DND-41 (cell line): ENCODE results near the gene PSG2.
A peak's percentile ranks its signal among the peaks of the same experiment; 100 is the strongest.
"Not testable (repeated sequence)": the region's sequence is repeated elsewhere in the genome, so short reads cannot be mapped to it uniquely, and the experiment has no call there.

Experiments used
- ATAC-seq: fragments of 200-7000 bp; cut with Tn5 transposase; 3 replicates; pipeline ENCODE4 v1.9.1; 2021; ENCODE audit warnings: low read depth; ENCODE audit not compliant: insufficient read depth
- DNase-seq: peaks from one replicate; pipeline ENCODE4 v3.0.0-alpha.2; 2020
- H2AFZ ChIP-seq: 2 replicates; pipeline ENCODE4 v1.6.0; 2012; ENCODE audit warnings: low read depth, low read length
- H3K27ac ChIP-seq: 2 replicates; pipeline ENCODE4 v1.5.1; 2012; ENCODE audit warnings: low read length, inconsistent platforms
- H3K27me3 ChIP-seq: fragments of 200-600 bp; sonication (generic); 2 replicates; pipeline ENCODE4 v1.6.0; 2012; ENCODE audit warnings: low read length, mild to moderate bottlenecking, inconsistent platforms; ENCODE audit not compliant: insufficient read depth, poor library complexity
- H3K36me3 ChIP-seq: 2 replicates; pipeline ENCODE4 v1.5.1; 2012; ENCODE audit warnings: low read length, inconsistent platforms; ENCODE audit not compliant: insufficient read depth
- H3K4me1 ChIP-seq: 2 replicates; pipeline ENCODE4 v1.5.1; 2012; ENCODE audit warnings: mild to moderate bottlenecking, low read length; ENCODE audit not compliant: insufficient read depth
- H3K4me2 ChIP-seq: 2 replicates; pipeline ENCODE4 v1.6.0; 2012; ENCODE audit warnings: mild to moderate bottlenecking, moderate library complexity, low read length, inconsistent platforms; ENCODE audit not compliant: insufficient read depth
- H3K4me3 ChIP-seq, 2 experiments: fragments of 200-600 bp in 1 of 2; shearing (Covaris generic) in 1 of 2; 2 replicates each; pipeline ENCODE4 v1.5.1; 2012 to 2016; ENCODE audit warnings: inconsistent platforms in 2 of 2, low read length in 2 of 2, mild to moderate bottlenecking in 2 of 2, low read depth in 1 of 2, moderate library complexity in 1 of 2
- H3K79me2 ChIP-seq: 2 replicates; pipeline ENCODE4 v1.6.0; 2012; ENCODE audit warnings: low read length, inconsistent platforms; ENCODE audit not compliant: insufficient read depth
- H3K9ac ChIP-seq: 2 replicates; pipeline ENCODE4 v1.6.0; 2012; ENCODE audit warnings: low read depth, mild to moderate bottlenecking, inconsistent platforms, low read length, moderate library complexity
- H3K9me3 ChIP-seq: 2 replicates; pipeline ENCODE4 v1.5.1; 2012; ENCODE audit warnings: low read length, moderate library complexity, mild to moderate bottlenecking, inconsistent platforms; ENCODE audit not compliant: insufficient read depth, severe bottlenecking
- H4K20me1 ChIP-seq: 2 replicates; pipeline ENCODE4 v1.6.0; 2012; ENCODE audit warnings: low read length; ENCODE audit not compliant: insufficient read depth
- TF ChIP-seq, protein P1 (sequence below): IDR thresholded peaks from 2 replicates; pipeline ENCODE4 v1.5.1; 2012; ENCODE audit warnings: borderline replicate concordance, low read length, moderate library complexity, mild to moderate bottlenecking; ENCODE audit not compliant: poor library complexity, severe bottlenecking; ENCODE audit errors: extremely low read depth

PSG2 gene

DNA sequence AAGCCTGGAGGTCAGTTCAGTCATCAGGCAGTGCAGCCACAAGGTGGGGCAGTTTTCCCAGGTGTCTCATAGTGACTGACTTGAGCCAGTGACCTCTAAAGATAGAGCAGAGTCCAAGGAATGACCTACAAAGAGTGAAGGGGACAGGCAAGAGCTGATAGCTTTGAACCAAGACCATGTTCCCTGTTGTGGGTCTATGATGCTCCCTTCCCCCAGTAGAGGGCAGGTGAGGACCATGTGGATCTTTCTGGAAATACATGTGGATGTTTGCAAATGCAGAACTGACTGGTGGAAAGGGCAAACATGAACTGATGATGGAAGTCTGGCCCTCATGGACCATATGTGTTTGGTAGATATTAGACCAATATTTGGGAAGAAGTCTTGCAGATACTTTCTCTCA is 62.9 kb downstream of the PSG2 start:
- TF ChIP-seq, protein P1, sequence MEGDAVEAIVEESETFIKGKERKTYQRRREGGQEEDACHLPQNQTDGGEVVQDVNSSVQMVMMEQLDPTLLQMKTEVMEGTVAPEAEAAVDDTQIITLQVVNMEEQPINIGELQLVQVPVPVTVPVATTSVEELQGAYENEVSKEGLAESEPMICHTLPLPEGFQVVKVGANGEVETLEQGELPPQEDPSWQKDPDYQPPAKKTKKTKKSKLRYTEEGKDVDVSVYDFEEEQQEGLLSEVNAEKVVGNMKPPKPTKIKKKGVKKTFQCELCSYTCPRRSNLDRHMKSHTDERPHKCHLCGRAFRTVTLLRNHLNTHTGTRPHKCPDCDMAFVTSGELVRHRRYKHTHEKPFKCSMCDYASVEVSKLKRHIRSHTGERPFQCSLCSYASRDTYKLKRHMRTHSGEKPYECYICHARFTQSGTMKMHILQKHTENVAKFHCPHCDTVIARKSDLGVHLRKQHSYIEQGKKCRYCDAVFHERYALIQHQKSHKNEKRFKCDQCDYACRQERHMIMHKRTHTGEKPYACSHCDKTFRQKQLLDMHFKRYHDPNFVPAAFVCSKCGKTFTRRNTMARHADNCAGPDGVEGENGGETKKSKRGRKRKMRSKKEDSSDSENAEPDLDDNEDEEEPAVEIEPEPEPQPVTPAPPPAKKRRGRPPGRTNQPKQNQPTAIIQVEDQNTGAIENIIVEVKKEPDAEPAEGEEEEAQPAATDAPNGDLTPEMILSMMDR: peak; percentile 4
- H3K9me3 ChIP-seq, H3K9ac ChIP-seq, H3K27me3 ChIP-seq, H3K79me2 ChIP-seq, H3K27ac ChIP-seq, H4K20me1 ChIP-seq, ATAC-seq, H2AFZ ChIP-seq, H3K4me3 ChIP-seq, DNase-seq, H3K4me2 ChIP-seq, H3K4me1 ChIP-seq, H3K36me3 ChIP-seq: not testable (repeated sequence)
